GM18868 (cell line): Measurements from ENCODE around the gene FAM118A.
"Not testable (repeated sequence)": the region's sequence is repeated elsewhere in the genome, so short reads cannot be mapped to it uniquely, and the experiment has no call there.

Experiments used
- ATAC-seq: cut with Tn5 transposase; IDR thresholded peaks from one replicate; pipeline ENCODE4 v1.9.1; 2021; ENCODE audit warnings: mild to moderate bottlenecking, moderate library complexity; ENCODE audit not compliant: unreplicated experiment

FAM118A gene

GRCh38 chr22:45309422-45310227 is at the start of gene FAM118A:
Gene FAM118A (plus strand): TSS chr22:45309934. CDS start chr22:45322380, 12,446 bp downstream.
- peak; percentile 77 for ATAC-seq

DNA sequence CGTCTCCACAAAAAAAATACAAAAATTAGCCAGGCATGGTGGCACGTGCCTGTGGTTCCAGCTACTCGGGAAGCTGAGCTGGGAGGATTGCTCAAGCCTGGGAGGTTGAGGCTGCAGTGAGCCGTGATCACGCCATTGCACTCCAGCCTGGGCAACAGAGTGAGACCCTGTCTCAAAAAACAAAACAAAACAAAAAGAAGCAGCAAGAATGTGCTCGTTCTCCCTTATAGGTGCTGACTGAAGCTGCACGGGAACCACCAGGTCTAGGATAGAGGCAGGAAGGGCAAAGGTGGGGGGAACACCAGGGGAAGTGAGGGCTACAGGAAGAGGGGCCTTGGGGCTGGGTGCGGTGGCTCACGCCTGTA is 49.4 kb upstream of the FAM118A start:
- not testable (repeated sequence) for ATAC-seq

- no peak for ATAC-seq
These were observed 48.2 kb upstream of the FAM118A start for GRCh38 chr22:45261407-45262088.

DNA sequence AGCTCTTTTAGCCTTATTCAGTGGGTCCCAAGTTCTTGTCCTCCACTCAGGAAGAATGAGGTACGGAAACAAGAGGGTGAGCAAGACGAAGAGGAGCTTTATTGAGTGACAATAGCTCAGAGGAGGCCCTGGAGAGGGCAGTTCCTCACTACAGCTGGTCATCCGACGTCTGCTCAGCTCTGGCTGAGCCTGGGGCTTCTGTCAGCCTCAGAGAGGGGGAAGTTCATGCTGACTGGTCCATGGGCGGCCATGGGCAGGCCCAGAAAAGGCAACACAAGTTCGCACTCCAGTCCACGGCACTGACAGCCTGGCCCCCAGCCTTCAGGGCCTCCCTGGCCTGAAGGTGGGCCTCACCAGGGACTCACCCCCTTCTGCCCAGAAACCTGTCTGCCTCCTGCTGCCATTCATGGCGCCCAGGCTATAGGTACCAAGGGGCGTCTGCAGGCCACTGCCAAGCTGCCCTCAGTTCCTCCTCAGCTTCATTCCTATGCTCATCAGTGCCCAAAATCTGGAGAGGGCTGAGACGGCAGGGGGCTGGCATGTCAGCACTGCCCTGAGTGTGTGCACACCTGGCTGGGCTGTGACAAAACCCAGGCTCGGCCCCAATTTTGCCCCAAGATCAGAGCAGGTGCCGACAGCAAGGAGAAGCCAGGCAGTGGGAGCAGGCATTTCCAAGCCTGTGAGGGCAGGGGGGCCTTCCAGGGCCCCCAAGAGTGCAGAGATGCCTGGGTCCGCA is 47.4 kb upstream of the FAM118A start:
- ATAC-seq = no peak

DNA sequence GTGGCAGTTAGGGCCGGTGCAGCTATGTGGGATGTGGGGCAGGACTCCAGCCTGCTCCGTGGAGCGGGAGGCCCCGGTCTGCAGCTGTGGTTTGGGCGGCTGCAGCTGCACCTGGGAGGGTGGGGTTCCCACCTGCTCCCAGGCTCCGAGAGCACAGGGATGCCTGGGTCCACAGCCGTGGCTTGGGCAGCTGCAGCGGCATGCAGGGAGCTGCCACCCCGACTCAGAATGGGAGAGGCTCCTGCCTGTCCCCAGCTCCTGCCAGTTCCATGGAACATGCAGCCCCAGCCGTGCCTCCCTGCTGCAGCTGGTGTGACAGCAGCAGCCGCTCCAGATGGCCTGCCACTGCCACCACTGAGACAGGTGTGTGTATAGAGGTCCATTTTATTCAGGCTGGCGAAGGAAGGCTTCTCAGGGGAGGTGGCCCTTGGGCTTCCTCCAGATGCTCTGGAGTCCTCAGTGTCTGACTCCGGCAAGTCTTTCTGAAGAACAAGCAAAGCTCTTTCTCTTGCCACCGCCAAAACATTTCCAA is 46.7 kb upstream of the FAM118A start:
- ATAC-seq = peak; percentile 38

- ATAC-seq = peak; percentile 83
These were observed 46.1 kb upstream of the FAM118A start for GRCh38 chr22:45263463-45264269.

DNA sequence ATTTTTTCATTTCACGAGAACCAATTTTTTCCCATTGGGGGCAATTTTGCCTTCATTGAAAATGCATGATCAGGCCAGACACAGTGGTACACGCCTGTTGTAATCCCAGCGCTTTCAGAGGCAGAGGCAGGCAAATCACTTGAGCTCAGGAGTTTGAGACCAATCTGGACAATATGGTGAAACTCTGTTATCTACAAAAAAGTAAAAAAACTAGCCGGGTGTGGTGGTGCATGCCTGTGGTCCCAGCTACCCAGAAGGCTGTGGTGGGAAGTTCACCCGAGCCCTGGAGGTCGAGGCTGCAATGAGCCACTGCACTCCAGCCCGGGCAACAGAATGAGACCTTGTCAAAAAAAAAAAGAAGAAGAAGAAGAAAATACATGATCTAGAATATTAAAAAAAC is 44.2 kb upstream of the FAM118A start:
- ATAC-seq = no peak

DNA sequence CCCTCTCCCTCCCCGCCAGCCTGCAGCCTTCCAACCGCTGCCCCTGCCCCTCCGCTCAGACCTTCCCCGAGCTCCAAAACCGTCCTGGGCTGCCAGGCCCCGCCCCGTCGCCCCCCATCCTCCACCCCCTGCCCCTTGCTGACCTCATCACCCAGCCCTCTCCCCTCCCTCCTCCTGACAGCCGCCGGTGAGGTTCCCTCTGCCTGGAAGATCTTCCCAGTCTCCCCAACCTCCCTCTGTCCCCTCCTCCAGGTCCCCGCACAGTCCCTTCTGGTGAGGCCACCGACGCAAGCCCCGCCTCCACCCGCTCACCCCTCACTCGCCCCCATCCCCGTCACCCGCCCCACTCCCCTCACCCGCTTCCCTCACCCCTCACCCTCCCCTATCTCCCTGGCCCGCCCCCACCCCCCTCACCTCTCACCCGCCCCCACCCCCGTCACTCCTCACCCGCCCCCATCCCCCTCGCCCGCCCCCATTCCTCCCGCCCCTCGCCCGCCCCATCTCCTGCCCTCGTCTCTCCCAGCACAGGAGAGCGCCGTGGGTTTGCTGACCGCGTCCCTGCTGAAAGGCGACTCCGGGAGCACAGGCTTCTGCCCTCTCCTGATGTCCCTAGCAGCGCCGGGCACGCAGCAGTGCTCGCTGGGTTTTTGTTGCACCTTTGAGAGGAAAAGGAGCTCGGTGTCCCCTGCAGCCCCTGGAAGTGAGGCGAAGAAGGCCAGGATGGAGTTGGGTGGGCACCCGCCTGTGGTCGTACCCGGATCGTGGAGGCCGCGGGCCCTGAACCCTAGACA is 41.4 kb upstream of the FAM118A start:
- ATAC-seq = peak; percentile 14

DNA sequence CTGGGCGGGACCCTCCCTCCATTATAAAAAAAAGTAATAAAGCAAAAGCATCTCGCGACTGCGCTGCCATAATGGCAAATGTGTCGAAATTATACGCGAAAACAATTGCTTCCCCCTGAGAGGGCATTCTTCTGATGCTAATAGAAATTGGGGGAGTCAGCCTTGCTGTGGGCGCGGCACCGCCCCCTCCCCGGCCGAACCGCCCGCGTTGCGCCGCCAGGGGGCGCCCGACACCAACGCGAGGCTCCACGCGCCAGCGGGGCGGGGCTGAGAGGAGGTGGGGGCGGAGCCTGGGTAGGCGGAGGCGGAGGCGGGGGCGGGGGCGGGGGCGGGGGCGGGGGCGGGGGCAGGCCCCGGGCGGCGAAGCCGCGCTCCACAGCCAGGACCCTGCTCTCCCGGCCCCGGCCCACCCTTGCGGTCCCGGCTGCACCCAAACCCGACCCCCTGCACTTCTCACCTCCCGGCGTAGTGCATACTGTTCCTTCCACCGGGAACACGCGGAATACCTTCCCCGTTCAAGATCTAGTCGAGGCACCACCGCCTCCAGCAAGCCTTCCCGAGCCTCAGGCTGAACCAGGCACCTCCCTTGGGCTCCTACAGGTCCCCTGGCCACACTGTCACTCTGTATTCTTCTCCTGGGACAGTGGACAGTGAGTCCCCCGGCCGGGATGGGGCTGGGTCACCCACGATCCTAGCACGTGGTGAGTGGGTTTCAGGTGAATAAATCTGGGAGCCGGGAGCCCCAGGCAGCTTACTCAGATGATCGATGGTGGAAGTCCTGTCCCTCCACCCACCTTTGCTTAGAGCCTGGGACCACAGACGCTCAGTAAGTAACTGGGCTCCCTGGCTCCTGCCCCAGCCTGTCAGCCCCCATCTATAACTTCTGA is 40.5 kb upstream of the FAM118A start:
- ATAC-seq = peak; percentile 49

- no peak for ATAC-seq
These were observed 39.4 kb upstream of the FAM118A start for GRCh38 chr22:45270095-45271020.

DNA sequence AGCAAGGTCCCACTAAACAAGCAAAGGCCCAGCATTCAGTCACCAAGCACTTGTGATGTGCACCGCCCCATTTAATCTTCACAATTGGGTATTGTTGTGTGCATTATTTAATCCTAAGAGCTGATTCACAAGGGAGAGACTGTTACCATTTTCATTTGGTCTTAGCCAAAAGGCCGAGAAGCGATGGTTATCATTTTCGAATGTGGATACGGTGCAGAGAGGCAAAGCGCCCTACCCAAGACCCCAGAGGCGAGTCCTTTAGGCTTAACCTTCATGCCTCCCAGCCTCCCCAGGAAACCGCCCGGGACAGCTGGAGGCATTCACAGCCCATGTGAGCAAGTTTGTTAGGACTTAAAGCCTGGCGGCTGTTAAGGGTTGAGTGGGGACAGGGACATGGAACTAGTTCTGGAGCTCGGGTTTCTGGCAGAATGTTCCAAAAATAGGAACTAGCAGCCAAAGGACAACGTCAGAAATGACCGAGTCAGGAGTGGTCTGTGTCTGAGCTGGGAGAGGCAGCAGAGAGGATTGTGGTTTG is 38.0 kb upstream of the FAM118A start:
- ATAC-seq = no peak

GRCh38 chr22:45272498-45272897 is 37.2 kb upstream of the FAM118A start:
- ATAC-seq = no peak

DNA sequence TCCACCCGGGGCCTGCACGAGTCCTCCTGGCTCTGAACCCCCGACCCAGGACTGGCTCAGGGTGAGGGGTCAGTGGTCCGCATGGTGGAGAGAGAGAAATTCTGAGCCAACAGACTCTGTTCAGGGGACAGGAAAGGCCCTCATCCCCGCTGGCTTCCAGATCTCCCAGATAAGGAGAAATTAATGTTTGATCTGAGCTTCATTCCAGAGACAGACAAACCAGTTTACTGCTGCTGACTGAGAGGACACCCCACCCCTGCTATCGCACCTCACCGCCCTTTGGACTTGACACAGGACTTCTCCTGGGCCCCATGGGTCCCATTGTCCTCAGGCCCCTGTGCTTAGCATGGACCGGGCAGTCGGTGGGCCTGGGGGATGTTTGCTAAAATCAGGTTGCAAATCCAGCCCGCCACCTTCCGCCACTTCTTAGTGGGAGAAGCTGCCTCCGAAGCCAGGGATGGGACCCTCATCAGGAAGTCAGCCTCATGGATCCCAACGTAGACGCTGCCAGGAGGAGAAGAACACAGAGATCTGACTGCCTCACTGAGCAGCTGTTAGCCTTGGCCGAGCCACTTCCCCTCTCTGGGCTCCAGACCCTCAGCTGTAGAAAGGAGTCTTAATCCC is 36.2 kb upstream of the FAM118A start:
- no peak for ATAC-seq

GRCh38 chr22:45276507-45277105 is 33.1 kb upstream of the FAM118A start:
- no peak for ATAC-seq

DNA sequence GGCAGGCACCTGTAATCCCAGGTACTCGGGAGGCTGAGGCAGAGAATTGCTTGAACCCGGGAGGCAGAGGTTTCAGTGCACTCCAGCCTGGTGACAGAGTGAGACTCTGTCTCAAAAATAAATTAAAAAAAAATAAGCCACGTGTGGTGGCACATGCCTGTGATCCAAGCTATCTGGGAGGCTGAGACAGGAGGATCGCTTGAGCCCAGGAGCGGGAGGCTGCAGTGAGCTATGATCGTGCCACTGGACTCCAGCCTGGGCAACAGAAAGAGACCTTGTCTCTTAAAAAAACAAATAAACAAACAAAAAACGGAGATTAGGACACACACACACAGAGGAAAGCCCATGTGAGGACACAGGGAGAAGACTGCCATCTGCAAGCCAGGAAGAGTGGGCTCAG is 32.0 kb upstream of the FAM118A start:
- not testable (repeated sequence) for ATAC-seq

DNA sequence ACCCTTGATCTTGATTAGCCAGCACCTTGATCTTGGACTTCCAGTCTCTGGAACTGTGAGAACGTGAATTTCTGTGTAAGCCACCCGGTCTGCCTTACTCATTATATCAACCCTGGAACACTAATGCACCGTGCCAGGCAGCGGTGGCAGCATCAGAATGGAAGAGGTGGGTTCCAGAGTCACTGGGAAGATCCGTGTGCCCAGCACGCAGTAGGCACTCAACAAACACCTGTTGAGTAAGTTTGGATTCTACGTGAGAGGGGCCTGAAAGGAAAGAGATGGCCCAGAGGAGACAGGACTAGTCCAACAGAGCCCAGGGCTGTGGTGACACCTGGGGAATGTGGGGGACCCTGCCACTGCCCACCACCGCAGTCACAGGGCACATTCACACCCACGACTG is 31.6 kb upstream of the FAM118A start:
- no peak for ATAC-seq

DNA sequence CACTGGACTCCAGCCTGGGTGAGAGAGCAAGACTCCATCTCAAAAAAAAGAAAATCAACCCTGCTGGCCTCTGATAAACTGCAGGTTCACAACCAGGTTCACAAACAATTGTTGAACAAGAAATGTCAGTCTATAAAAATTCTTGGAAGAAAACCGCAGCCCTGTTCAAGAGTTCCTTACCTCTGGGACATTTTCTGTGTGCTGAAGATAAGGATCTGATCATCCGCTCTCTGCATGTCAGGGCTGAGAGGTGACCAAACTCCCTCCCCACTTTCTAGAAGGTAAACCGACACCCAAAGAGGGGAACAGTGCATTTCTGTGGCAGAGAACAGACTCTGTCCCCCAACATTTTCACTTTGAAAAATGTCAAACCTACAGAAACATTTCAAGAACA is 29.1 kb upstream of the FAM118A start:
- no peak for ATAC-seq
